Activated T-cell treated with anti-CD3 and anti-CD28 coated beads for 24 hours (primary cell): Measurements from ENCODE around the gene SLX9.

Experiments used
- DNase-seq: peaks from one replicate; pipeline ENCODE4 v3.0.0-alpha.2; 2020; ENCODE audit warnings: low read depth

SLX9 gene

DNA sequence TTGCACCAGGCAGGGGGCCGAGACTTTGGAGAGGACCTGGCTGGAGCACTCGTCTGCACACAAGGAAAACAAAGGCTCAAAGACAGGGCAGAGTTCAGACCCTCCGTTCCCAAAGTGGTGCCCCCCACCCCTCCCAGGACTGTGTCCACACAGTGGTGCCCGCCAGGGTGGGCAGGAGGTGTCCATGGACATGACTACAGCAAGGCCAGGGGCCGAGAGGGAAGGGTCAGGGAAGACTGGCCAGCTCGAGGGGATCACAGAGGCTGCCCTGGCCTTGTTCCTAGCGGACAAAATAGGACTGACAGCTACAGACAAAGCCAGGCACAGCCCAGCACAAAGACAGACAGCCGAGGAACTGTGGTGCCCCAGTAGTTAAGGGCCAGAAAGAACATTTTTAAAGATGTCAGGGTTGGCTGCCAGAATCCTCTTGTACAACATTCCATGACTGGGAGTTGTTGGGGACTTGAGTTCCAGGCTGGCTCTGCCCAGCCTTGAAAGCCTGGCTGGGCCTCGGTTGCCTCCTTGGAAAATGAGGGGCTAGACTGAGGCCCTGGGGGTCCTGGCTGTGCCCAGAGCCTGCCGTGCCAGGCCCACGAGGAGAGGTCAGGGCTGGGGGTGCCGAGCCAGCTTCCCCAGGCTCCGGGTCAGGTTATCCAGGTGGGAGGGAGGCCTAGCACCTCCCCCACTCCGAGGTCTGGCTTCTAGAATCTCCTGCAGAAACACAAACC is 63.7 kb downstream of the SLX9 start:
- no peak for DNase-seq

DNA sequence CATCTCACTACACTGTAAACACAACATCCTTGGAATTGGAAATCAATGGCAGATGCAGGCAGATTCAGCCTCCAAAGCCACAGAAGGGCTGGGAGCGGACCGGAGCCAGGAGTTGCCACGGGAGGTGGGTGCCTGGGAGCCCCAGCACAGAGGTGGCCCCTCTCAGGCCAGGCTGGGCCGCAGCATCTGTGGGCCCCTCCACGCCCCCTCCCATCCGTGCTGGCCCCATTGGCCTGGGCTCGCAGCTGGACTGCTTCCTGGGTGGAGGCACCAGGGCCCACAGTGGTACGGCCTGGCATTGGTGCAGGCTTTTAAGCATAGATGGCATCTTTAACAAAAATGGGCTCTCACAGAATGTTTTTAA is 64.2 kb downstream of the SLX9 start:
- no peak for DNase-seq

DNA sequence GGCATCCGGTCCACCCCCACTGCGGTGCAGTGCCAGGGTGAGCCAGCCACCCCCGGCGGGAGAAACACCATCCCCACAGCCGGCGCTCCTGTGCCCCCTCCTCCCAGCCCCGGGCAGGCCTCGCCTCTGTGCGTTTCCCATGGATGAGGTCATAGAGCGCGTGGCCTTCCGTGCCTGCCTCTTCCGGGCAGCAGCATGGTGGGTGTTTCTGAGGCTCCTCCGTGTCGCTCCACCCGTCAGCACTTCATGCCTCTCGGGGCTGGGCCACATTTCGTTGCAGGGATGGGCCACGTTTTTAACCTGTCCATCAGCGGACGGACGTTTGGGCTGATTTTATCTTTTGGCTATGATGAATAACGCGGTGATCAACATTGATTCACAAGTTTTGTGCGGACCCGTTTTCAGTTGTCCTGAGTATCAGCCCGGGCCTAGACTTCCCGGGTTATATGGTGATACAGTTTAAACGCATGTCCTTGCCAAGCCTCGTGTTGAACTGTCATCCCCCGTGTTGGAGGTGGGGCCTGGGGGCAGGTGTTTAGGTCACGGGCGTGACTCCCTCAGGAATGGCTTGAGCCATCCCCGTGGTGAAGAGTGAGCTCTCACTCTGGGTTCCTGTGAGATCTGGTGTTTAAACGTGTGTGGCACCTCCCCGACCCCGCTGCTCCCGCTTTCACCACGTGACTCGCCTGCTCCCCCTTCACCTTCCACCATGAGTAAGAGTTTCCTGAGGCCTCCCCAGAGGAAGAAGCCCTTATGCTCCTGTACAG is 64.8 kb downstream of the SLX9 start:
- peak; percentile 42 for DNase-seq

DNA sequence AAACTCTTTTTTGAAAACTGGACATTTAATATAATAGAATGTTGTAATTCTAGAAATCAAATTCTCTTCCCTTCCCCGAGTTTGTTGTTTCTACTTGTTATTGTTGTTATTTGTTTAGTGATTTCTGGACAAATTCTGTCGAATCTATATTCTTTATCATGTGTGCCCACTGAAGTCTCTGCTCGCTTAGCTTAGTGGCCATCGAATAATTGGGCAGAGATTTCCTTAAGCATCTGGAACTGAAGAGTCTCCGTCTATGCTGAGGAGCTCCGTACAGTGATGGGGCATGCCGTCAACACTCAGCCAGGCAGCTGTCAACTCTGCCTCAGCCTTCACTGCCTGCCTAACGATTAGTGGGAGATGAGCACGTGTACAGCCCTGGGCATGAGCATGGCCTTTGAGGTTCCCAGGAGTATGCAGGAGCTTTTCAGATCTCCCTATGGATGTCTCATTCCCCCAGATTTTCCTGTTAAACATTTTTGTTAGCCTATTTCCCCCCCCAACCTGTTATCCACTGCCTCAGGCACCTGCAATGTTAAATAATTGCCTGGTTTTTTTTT is 66.8 kb downstream of the SLX9 start:
- no peak for DNase-seq

DNA sequence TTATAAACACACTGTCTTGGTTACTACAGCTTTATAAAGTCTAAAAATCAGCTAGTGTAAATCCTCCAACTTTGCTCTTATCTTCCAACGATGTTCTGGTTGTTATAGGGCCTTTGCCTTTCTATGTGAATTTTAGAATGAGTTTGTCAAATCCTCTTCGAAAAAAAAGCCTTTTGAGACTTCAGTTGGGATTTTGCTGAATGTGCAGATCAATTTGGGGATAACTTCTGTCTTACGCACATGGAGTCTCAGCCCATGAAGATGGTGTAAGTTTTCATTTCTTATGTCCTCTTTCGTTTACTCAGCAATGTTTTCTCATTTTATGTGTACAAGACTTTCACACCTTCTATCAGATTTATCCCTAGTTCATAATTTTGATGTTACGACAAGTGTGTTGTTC is 69.8 kb downstream of the SLX9 start:
- DNase-seq, result no peak

DNA sequence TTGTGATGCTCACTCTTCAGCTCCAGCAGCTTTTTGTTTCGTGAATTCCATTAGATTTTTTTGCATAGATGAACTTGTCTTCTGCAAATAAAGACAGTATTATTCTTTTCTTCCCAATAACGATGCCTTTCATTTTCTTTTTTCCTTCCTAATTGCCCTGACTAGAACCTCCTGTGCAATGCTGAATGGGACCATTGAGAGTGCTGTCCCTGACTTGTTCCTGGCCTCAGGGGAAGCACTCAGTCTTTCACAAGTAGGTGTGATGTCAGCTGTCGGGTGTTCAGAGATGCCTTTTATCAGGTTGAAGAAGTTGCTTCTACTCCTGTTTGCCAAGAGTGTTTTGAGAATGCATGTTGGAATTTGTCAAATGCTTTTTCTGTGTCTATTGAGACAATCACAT is 70.3 kb downstream of the SLX9 start:
- no peak for DNase-seq

DNA sequence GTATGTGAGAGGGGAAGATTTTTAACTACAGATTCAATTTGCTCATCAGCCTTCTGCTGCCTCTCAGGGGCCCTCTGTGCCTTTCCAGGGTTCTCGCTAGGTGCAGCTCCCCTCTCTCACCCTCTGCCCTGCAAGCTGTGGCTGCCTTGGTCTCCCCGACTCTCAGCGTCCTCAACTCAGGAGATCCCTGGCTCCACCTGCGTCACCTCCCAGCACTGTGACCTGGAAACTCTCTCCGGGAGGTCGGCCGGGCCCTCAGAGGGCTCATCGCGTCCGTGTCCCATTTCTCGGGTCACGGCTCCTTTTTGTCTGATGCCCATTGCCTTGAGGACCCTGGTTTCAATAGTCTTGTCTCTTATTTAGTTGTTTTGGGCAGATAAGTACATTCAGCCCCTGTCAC is 71.0 kb downstream of the SLX9 start:
- no peak for DNase-seq

DNA sequence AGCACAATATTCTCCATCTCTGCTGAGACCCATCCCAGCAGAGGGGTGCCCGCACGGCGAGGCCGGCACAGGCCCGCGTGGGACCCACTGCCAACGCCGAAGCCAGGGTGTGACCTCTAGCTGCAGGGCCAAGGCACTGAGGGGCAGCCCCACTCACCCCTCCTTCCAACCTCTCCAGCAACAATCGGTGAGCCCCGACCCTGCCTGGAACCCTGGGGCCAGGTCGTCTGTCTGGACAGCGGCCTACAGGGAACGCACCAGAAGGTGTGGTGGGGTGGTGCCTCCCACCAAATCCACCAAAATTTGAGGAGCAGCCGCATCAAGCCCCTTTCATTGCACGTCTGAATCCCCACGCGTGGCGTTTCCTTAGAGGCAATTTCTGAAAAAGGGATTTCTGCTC is 71.6 kb downstream of the SLX9 start:
- DNase-seq, result no peak

DNA sequence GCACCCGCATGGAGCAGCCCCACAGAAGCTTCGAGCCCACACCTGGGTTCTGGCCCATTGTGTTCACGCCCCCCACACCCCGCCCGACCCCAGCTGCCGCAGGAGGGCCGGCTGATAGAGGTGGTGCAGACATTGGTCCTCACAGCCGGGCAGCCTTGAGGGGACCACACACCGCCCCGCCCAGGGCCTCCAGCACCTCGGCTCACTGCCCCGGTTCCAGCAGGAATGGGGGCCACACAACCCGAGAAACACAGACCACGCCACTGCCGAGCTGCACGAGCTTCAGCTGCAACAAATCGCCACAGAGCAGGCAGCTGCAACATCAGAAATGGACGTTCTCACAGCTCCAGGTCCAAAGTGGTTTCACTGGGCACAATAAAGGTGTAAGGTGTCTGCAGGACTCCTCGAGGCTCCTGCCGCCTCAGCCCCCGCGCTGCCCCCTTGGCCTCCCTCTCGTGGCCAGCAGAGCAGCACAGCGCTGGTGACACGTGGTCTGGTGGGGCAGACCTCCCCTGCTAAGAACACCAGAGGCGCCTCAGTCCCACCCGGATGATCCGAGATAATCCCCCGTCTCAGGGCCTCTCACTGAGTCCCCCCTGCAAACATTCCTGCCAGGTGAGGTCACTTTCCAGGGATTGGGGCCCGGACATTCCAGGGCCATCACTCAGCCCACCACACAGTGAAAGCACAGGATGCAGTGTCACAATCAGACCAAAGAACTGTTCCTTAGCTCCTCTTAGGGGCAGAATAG is 72.3 kb downstream of the SLX9 start:
- DNase-seq, result no peak

DNA sequence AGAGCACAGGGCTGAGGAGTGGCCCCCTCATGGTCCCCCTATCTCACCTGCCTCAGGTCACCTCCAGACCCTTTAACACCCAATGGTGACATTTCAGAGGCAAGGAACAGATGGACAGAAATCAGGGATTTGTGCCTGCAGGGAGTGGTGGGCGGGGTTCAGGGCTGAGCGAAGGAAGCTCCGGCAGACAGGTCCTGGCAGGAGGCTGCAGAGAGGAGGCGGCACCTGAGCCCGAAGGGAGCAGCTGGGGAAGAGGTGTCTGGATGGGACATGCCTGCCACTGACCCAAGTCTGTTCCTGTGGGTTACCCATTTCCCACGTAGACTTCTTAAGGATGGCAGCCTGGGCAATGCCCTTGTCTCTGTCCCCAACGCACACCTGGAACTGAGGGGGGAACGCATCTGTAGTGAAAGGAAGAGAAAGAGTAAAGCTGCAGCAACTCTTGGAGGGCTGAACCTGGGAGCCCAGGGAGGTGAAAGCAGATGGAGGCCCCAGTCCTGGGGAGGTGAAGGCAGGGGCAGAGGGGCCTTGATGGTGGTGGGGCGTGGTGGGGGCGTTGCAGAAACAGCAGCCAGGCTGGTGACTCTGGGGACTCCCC is 72.9 kb downstream of the SLX9 start:
- DNase-seq, result no peak

DNA sequence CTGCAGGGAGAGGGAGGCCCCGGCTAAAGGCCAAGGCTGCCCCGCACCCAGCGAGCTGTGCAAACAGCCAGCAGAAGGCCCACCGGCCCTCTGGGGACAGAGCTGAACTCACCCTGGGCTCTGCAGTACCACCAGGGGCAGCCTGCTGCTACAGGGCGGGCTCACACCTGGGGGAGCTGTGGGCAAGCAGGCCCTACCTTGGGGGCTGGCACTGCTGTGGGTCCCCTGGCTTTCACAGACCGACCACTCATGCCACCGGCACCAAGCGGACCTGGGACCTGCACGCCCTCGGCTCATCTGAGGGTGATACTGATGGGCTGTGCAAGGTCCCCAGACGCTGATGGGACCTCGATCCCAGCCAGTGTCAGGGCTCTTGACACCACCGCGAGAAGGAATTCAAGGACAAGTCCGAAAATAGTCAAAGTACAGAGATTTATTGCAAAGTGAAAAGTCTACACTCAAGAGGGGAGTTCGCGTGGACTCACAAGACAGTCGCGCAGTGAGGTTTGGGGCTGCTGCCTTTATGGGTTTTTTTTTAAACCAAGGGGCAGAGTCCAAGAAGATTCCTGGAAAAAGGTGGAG is 73.5 kb downstream of the SLX9 start:
- no peak for DNase-seq

DNA sequence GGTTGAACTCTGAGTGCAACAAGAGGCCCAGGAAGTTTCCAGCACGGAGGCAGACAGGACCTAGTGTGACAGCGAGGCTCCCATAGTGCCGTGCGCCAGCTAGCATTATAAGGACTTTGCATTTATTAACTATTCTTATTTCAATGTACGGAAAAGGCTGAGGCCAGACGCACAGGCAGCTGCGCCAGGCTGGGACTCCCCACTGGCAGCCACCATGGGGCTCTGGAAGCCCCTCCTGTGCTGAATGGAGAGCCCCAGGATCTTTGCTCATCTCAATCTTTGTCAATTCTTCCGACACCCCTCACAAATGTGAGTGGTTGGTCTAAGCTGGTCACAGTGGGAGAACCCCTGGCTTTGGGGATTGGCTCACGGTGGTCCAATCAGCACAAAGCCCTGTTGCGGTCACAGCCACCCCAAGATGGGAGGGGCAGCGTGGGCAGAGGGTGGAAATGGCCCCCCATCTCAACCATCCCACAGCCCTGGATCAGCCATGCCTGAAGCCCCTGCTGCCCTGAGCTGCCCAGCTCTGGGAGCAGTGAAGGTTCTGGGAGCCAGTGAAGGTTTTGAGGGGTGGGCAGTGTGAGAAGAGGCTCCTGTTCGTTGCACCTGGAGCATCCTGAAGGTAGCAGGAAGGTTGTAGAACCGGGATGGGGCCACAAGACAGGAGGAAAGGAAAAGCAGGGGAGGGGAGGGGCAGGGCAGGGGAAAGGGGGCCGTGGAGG is 75.1 kb downstream of the SLX9 start:
- no peak for DNase-seq

DNA sequence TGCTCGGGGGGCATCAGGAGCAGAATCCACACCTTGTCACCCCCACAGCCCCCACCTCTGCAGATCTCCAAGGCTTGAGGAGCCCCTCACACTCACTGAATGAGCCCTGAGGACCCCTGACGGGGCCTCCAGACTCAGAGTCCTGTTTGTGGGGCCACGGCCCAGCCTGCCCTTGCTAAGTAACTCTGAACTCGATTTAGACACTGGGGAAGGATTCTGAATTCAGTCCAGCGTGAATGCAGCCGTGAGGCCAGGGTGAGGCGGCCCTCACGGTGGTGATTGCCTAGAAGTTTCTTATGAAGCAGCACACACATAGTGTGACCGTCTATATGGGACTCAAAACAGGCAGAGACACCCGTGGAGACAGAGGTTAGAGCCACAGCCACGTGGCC is 75.6 kb downstream of the SLX9 start:
- DNase-seq, result no peak

DNA sequence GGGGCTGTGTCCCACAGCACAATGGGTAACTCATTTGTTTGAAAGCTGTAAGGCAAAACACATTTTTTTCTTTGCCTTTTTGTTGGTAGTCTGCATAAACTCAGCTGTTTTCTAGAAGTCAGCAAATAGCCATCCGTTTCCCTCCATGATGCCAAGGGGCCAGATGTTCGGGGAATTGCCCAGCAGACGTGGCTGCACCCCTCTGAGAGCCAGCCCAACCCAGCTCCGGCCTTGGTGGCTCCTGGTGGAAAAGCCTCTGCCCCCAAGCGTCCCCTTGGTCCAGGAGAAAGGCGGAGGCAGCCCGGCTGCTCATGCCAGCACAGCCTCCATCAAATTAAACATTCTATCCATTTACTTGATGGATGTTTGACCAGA is 76.2 kb downstream of the SLX9 start:
- no peak for DNase-seq

DNA sequence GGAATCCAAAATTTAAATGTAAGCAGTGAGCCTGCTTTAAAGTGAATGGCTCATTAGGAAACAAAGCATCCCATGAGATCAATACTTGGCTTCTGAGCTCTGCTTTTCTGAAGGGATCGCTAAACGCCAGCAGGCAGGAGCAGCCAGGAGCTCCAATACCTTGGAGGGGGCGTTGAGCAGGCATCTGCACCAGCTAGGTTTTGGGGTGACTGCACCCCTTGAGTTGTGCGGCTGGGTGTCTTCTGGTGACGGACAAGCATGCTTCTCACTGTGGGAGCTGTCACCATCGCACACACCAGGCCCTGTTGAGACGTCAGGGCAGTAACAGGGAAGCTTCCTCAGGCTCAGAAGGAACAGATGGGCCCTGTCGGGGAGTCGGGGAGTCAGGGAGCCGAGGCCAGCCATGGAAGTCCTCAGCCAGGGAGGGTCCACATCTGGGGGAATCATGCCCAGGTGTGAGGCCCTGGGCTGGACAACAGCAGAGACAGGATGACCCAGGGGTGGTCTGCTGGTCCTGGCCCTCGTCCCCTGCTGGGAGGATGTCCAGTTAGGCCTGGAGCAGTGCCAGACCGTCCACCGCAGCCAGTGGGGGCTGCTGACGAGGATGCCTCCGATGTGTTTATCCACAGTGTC is 76.7 kb downstream of the SLX9 start:
- no peak for DNase-seq

DNA sequence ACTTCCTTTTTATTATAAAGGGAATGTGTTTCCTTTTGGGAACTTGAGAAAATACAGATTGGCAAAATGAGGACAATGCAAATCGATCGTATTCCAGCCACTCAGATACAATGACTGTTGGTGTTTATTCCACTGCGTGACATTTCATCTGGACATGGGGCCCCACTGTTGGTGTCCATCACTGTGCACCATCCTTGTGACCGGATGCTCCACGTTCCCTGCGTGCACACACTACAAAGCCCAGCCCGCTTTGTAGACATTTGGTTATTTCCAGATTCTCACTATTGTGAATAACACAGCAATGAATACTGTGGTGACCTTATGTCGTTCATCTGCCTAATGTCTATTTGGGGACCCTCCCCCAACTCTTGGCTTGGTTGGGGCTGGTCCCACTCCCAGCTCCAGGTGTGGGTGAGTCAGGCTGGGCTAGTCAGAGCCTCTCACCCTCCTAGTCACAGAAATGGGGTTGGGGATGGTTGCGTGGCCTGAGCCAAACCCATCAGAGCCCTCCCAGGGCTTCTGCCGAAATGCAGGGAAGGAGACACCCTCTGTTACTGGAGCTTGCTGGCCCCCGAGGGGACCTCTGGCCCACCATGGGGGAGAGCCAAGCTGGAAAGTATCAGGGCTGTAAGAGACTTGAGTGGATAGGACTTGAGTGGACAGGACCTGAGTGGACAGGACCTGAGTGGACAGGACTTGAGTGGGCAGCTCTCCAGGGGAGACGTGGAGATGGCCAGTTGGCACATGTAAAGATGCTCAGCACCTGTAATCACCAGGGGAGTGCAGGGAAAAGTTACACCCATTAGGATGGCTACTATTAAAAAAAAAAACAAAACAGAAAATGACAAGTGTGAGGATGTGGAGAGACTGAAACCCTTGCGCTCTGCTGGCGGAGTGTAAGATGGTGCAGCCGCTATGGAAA is 77.5 kb downstream of the SLX9 start:
- DNase-seq, result no peak

DNA sequence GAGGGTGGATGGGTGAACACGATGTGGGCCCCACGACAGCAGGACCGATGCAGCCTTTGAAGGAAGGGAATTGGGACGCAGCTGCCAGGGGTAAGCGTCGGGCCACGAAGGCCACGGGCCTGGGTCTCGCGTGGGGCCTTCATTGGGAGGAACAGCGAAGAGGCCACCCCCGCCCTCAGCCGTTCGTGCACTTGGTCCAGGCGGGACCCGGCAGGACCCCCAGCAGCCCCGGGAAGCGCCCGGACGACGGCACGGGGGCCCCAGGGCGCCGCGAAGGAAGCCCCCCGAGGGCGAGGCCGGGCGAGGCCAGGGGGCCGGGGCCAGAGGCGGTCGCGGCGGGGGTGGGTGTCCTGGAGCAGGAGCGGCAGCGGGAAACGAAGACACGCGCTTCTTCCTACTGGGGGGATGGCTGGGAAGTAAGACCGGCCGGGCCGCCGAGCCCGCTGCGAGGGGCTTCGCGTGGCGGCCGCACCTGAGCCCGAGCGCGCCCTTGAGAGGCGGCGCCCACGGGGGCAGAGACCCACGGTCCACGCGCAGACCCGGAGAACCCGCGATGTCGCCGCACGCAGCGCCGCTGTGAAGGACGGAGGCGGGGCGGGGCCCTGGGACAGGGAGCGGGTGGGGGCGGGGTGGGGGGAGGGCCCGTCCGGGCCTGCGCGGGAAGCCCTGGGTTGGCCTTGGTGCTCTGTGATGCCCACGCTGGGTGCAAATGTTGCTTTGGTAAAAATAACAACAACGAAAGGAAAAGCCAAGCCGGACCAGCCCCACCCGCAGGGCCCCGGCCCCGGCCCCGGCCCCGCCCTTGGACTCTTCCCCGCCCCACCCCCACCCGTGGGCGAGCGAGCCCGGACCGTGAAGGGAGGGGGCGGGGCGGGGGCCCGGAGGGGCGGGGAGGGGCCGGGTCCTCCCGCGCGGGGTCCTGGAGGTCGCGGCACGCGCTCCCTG is 78.6 kb downstream of the SLX9 start:
- DNase-seq, result no peak

DNA sequence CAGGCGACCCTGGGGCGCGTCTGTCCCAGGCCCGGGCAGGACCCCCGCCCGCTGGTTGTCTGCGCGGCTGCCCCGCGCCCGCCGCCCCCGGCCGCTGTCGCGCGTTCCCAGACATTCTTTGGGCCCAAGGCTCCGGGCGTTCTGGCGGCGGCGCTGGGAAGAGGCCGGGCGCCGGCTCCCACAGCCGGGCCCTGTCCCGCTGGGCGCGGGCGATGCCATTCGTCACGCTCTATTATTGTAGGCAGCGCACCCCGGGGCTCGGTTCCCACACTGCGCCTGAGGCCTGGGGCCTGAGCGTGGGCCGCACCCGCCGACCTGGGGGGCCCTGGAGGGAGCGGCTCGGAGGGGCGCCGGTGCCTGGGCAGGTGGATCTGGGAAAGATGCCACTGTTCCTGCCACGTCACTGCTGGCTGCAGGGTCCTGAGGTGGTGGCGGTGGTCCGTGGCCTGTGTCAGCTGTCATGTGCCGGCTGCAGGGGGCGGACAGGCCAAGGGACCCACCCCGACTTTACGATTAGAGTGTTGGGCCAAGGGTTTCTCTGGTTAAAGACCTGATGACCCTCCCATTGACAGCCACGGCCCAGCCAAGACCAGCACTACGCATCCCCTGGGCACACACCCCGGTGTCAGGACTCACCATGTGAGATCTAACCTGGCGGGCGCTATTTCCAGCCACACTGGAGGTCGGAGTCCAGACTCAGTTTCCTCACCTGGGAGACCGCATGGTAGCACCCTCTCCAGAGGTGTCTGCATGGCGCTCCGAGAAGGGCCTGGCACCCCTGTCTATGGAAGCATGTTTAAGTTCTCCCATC is 79.5 kb downstream of the SLX9 start:
- no peak for DNase-seq
